GM12801 (cell line): ENCODE measurements around the gene SPATA33.

Experiments
- TF ChIP-seq, protein P1 (sequence below): IDR thresholded peaks from one replicate; pipeline ENCODE4 v1.5.1; 2011; ENCODE audit warnings: control low read depth; ENCODE audit not compliant: insufficient read length; ENCODE audit errors: extremely low read depth

Gene SPATA33

DNA sequence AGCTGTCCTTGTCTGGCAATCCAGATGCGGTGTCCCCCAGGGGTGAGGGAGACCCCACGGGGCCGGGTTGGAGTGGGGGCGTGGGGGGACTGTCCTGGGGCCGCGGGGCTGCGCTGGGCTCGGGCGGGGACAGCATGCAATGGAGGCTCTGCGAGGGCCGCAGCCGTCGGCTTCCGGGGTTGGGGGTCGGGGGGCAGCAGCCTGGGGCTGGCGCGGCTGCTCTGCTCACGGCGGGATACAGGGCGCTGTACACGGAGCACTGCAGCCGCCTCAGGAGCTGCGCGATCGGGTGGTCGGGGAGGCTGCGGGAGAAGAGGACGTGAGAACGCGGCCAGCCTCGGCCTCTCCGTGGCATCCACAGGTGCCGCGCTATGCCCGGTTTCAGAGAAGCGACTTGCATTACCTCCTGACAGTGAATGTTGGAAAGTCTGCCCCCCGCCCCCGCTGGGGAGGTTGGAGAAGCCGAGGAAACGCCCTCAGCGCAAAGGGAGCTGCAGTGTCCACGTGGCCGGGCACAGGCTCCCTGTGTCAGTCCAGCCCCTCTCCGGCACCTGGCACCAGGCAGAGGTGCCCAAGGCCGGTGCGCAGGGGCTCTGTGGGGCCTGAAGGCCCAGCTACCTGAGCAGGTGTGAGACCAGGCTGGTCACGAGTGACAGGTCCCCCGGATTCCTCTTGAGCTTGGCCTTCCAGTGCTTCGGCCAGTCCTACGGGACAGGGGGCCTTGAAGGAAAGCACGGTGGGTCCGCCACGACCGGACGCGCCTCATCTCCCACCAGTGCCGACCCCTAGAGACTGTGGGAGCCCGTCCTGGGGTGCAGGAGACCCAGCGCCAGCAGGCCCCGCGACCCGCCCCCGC is 53.3 kb downstream of the SPATA33 start:
- TF ChIP-seq, protein P1, sequence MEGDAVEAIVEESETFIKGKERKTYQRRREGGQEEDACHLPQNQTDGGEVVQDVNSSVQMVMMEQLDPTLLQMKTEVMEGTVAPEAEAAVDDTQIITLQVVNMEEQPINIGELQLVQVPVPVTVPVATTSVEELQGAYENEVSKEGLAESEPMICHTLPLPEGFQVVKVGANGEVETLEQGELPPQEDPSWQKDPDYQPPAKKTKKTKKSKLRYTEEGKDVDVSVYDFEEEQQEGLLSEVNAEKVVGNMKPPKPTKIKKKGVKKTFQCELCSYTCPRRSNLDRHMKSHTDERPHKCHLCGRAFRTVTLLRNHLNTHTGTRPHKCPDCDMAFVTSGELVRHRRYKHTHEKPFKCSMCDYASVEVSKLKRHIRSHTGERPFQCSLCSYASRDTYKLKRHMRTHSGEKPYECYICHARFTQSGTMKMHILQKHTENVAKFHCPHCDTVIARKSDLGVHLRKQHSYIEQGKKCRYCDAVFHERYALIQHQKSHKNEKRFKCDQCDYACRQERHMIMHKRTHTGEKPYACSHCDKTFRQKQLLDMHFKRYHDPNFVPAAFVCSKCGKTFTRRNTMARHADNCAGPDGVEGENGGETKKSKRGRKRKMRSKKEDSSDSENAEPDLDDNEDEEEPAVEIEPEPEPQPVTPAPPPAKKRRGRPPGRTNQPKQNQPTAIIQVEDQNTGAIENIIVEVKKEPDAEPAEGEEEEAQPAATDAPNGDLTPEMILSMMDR: no peak

DNA sequence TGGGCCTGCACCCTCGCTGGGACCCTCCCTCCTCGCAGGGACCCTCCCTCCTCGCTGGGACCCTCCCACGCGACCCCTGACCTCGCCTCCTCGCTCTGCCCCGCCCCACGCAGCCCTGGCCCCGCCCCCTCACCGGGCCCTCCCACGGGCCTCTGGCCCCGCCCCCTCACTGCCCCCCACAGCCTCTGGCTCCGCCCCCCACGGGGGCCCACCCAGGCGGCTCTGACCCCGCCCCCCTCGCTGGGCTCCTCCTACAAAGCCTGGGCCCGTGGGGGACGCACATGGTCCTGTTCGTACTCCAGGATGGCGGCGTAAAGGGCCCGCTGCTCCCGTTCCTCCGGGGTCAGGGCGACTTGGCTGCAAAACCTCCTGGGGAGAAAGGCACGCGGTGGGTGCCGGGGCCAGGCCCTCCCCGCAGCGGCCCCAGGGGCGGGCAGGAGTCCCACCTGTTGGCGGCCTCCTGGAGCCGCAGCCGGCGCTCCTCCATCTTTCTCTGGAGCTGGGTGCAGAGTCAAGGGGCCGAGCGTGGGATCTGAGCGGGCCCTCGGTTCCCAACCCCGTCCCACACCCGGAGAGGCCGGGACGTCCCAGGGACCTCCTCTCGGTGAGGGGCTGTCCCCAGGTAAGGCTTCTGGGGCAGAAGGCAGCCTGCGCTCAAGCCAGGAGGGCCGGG is 54.1 kb downstream of the SPATA33 start:
- TF ChIP-seq, protein P1: no peak

DNA sequence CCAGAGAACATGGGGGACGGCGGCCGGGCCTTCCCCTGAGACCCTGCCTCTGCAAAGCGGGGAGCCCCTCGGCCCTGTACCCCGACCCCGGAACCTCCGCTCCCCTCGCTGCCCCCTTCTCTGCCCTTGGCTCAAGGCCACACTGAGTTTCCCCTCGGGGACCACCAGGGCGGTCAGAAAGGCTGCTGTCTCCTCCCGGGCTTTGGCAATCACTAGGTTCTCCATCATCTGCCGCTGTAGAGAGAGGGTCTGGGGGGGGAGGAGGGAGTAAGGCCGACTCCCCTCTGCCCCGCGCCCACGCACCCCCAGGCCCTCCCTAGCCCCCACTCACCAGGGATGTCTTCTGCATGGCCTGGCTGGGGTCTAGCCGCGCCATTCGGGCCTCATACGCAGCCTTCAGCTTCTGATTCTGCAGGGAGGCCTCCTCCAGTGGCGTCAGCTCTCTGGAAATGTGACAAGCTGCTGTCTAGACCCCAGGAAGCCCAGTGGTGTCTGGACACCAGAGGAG is 54.7 kb downstream of the SPATA33 start:
- TF ChIP-seq, protein P1: no peak

DNA sequence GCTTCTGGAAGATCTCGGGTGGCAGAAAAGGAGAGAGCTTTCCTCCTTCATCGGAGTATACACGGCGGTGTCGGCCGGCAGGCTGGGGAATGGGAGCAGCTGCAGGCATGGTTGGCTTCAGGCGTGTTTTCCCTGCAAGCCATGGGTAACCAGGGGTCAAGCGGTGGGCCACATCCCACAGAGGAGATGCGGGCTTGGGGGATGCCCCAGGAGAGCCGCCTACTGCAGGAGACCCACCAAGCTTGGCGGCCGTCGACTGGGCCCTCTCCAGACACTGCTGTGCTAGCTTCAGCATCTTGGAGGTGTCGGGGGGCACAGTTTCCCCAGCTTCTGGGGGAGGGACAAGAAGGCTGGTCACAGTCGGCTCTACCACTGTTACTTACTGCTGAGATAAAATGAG is 58.9 kb downstream of the SPATA33 start:
- TF ChIP-seq, protein P1: no peak

DNA sequence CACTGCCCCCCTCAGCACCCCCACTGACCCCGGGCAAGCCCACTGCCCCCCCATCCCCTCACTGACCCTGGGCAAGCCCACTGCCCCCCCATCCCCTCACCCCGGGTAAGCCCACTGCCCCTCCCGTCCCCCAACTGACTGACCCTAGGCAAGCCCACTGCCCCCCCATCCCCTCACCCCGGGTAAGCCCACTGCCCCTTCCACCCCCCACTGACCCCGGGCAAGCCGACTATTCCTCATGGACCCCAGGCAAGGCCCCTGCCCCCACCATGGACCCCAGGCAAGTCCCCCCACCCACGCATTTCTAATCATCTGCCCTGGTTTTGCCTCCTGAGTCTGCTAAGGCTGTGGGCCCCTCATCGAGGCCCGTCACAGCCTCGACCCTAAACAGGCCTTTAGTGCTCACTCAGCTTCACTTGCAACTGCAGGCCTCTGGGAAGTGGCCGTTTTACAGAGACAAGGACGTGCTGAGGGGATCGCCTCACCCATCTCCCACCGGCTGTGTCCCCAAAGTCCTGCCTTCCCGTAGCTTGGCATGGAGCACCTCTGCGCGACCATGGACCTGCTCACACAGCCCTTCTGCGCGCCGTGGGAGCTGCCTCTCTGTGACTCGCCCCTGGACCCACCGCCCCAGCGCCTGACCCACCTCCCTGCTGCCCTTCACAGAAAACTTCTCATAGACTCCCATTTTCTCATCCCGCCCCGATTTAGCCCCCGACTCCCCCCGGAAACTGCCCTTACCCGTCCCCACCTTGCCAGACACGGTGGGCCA is 59.5 kb downstream of the SPATA33 start:
- TF ChIP-seq, protein P1: no peak

DNA sequence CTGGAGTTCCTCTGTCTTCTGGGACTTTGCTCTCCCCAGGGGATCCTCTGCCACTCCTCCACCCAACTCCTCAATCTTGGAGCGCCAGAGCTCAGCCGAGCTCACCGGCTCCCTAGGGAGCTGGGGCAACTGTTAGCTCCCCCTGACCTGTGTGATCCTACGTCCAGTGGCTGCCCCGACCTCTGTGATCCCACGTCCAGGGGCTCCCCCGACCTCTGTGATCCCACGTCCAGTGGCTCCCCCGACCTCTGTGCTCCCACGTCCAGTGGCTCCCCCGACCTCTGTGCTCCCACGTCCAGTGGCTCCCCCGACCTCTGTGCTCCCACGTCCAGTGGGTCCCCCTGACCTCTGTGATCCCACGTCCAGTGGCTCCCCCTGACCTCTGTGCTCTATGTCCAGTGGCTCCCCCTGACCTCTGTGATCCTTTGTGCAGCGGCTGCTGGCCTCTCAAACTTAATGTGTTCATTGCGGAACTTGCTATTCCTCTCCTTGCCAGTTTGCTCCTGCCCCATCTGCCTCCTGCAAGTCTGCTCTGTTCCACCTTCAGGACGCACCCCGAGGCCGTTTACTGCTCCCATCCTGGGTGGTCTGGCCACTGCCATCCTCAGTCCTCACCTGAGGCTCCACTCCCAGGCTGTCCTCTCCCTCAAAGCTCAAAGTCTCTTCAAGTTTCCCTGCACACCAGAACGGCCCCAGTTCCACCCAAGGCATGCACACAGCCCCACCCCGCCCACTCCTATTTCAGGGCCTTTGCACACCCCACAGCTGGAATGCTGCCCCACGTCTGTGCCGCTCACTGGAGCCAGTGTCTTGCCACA is 60.3 kb downstream of the SPATA33 start:
- TF ChIP-seq, protein P1: no peak
